Skeletal muscle tissue (tissue), 4 donors: ENCODE measurements around the gene NR1I2. TPM values are rescaled to one million over a fixed set of nuclear protein-coding genes. Genes with fewer than 3 reads are reported as not detected.

Source experiments
- H3K27ac ChIP-seq: one replicate; pipeline ENCODE4 v1.7.0; 2013; ENCODE audit warnings: mild to moderate bottlenecking, low read depth, low read length, inconsistent platforms
- H3K27me3 ChIP-seq, 3 donors: one replicate each; pipeline ENCODE4 v1.7.0; 2013; ENCODE audit warnings: low read length in 3 of 3; ENCODE audit not compliant: control insufficient read depth in 3 of 3, insufficient read depth in 3 of 3
- H3K36me3 ChIP-seq, 3 donors: one replicate each; pipeline ENCODE4 v1.7.0; 2013; ENCODE audit warnings: low read length in 3 of 3; ENCODE audit not compliant: control insufficient read depth in 3 of 3, insufficient read depth in 3 of 3
- H3K4me1 ChIP-seq, 3 donors: one replicate each; pipeline ENCODE4 v1.7.0; 2013; ENCODE audit warnings: low read length in 3 of 3, mild to moderate bottlenecking in 3 of 3; ENCODE audit not compliant: control insufficient read depth in 3 of 3, insufficient read depth in 3 of 3
- H3K4me3 ChIP-seq, 3 donors: one replicate each; pipeline ENCODE4 v1.7.0; 2013; ENCODE audit warnings: low read length in 3 of 3
- H3K9ac ChIP-seq, 3 donors: one replicate each; pipeline ENCODE4 v1.7.0; 2013; ENCODE audit warnings: low read length in 3 of 3, mild to moderate bottlenecking in 3 of 3, moderate library complexity in 2 of 3, low read depth in 1 of 3
- H3K9me3 ChIP-seq, 3 donors: one replicate each; pipeline ENCODE4 v1.7.0; 2013; ENCODE audit warnings: low read length in 3 of 3; ENCODE audit not compliant: control insufficient read depth in 3 of 3
- total RNA-seq: library from RNA; depleted of rRNA; stranded (reverse); fragments of >200 nt; gene quantifications from one replicate; pipeline ENCODE4 v1.2.3, GENCODE V29; 2014
- donor health status: Osteomylitis.

Gene NR1I2
- total RNA-seq, 1 donor from 2014 or later = under 0.01 TPM

- Histone ChIP-seq H3K4me1 (no peaks in the 10 kb centered on the region), H3K36me3 (no peaks in the 10 kb centered on the region), H3K27me3 (no peaks in the 10 kb centered on the region), H3K9me3 (peaks cover 0 to 2% (median 0%) of the 10 kb centered on the region in 3 donors), H3K4me3 (no peak overlapping the region), H3K27ac (no peak overlapping the region), H3K9ac (no peak overlapping the region)
These were observed 21.9 kb upstream of the NR1I2 start for GRCh38 chr3:119759962-119760361.

- Histone ChIP-seq H3K9ac (no peak overlapping the region), H3K36me3 (no peaks in the 10 kb centered on the region), H3K4me3 (no peak overlapping the region), H3K27ac (no peak overlapping the region), H3K27me3 (no peaks in the 10 kb centered on the region), H3K4me1 (no peaks in the 10 kb centered on the region), H3K9me3 (peaks cover 0 to 2% (median 0%) of the 10 kb centered on the region in 3 donors)
These were observed 19.0 kb upstream of the NR1I2 start for GRCh38 chr3:119762876-119763275.

GRCh38 chr3:119763466-119763865, 18.4 kb upstream of the NR1I2 start:
- Histone ChIP-seq H3K27me3 (no peaks in the 10 kb centered on the region), H3K36me3 (no peaks in the 10 kb centered on the region), H3K9ac (no peak overlapping the region), H3K9me3 (peaks cover 0 to 2% (median 0%) of the 10 kb centered on the region in 3 donors), H3K4me3 (no peak overlapping the region), H3K4me1 (no peaks in the 10 kb centered on the region), H3K27ac (no peak overlapping the region)

- H3K27me3 ChIP-seq = no peaks in the 10 kb centered on the region
These were observed 16.7 kb upstream of the NR1I2 start for GRCh38 chr3:119765239-119765638.

GRCh38 chr3:119767936-119768601, 13.8 kb upstream of the NR1I2 start:
- H3K9ac ChIP-seq = no peak overlapping the region
- no peak overlapping the region for H3K27ac ChIP-seq
- H3K36me3 ChIP-seq = no peaks in the 10 kb centered on the region
- no peaks in the 10 kb centered on the region for H3K9me3 ChIP-seq
- H3K4me3 ChIP-seq = no peak overlapping the region
- H3K4me1 ChIP-seq = no peaks in the 10 kb centered on the region
- no peaks in the 10 kb centered on the region for H3K27me3 ChIP-seq

More at GRCh38 chr3:119765239-119765638, 16.7 kb upstream of the NR1I2 start:
- no peak overlapping the region for H3K27ac ChIP-seq
- no peak overlapping the region for H3K9ac ChIP-seq
- no peaks in the 10 kb centered on the region for H3K36me3 ChIP-seq
- no peak overlapping the region for H3K4me3 ChIP-seq
- H3K4me1 ChIP-seq = no peaks in the 10 kb centered on the region
- peaks cover 0 to 2% (median 0%) of the 10 kb centered on the region in 3 donors for H3K9me3 ChIP-seq

GRCh38 chr3:119768668-119769393, 13.1 kb upstream of the NR1I2 start:
- Histone ChIP-seq H3K4me3 (no peak overlapping the region), H3K4me1 (no peaks in the 10 kb centered on the region), H3K27me3 (no peaks in the 10 kb centered on the region), H3K27ac (no peak overlapping the region), H3K9ac (no peak overlapping the region), H3K36me3 (no peaks in the 10 kb centered on the region), H3K9me3 (no peaks in the 10 kb centered on the region)

- H3K4me1 ChIP-seq = no peaks in the 10 kb centered on the region
- no peaks in the 10 kb centered on the region for H3K36me3 ChIP-seq
- no peaks in the 10 kb centered on the region for H3K27me3 ChIP-seq
- H3K4me3 ChIP-seq = no peak overlapping the region
- no peak overlapping the region for H3K9ac ChIP-seq
- H3K9me3 ChIP-seq = no peaks in the 10 kb centered on the region
- no peak overlapping the region for H3K27ac ChIP-seq
These were observed 12.3 kb upstream of the NR1I2 start for GRCh38 chr3:119769394-119770149.

GRCh38 chr3:119774444-119774843, 7.5 kb upstream of the NR1I2 start:
- no peaks in the 10 kb centered on the region for H3K27me3 ChIP-seq
- H3K4me1 ChIP-seq = no peaks in the 10 kb centered on the region
- no peak overlapping the region for H3K4me3 ChIP-seq
- H3K9me3 ChIP-seq = peaks cover 0 to 5% (median 0%) of the 10 kb centered on the region in 3 donors
- H3K27ac ChIP-seq = no peak overlapping the region
- no peaks in the 10 kb centered on the region for H3K36me3 ChIP-seq
- no peak overlapping the region for H3K9ac ChIP-seq

GRCh38 chr3:119776304-119776703, 5.6 kb upstream of the NR1I2 start:
- Histone ChIP-seq H3K36me3 (no peaks in the 10 kb centered on the region), H3K27ac (no peak overlapping the region), H3K4me1 (no peaks in the 10 kb centered on the region), H3K9ac (no peak overlapping the region), H3K27me3 (no peaks in the 10 kb centered on the region), H3K4me3 (no peak overlapping the region), H3K9me3 (peaks cover 0 to 5% (median 0%) of the 10 kb centered on the region in 3 donors)

GRCh38 chr3:119778176-119778575, 3.7 kb upstream of the NR1I2 start:
- Histone ChIP-seq H3K4me3 (no peak overlapping the region), H3K9ac (no peak overlapping the region), H3K36me3 (no peaks in the 10 kb centered on the region), H3K4me1 (no peaks in the 10 kb centered on the region), H3K9me3 (peaks cover 0 to 5% (median 0%) of the 10 kb centered on the region in 3 donors), H3K27ac (no peak overlapping the region), H3K27me3 (no peaks in the 10 kb centered on the region)
